H7 (cell line): ENCODE measurements around the gene RAPGEF4. TPM values are rescaled to one million over a fixed set of nuclear protein-coding genes. Genes with fewer than 3 reads are reported as not detected.

ENCODE experiments used
- DNase-seq: peaks from one replicate; pipeline ENCODE4 v3.0.0; 2012
- H3K27me3 ChIP-seq: 2 replicates; pipeline ENCODE4 v1.6.0; 2011; ENCODE audit warnings: mild to moderate bottlenecking, low read length; ENCODE audit not compliant: control insufficient read depth, insufficient read depth
- H3K36me3 ChIP-seq: replicated peaks from 2 replicates; pipeline ENCODE4 v1.5.1; 2011; ENCODE audit warnings: low read length; ENCODE audit not compliant: control insufficient read depth, insufficient read depth
- H3K4me3 ChIP-seq: 2 replicates; pipeline ENCODE4 v1.5.1; 2011; ENCODE audit warnings: low read depth, mild to moderate bottlenecking, control low read depth, low read length, moderate library complexity; ENCODE audit not compliant: insufficient read depth
- total RNA-seq: library from RNA; depleted of rRNA; stranded (reverse); fragments of >200 nt; shearing (Covaris generic); gene quantifications from 2 replicates; pipeline ENCODE4 v1.2.3, GENCODE V29; 2014

RAPGEF4 gene
- total RNA-seq, 1 experiment from 2014 or later: 0.69 TPM

- Histone ChIP-seq H3K4me3 (no peak overlapping the region), H3K36me3 (no peaks in the 10 kb centered on the region), H3K27me3 (no peaks in the 10 kb centered on the region)
- no peak for DNase-seq
These were observed 229.0 kb downstream of the RAPGEF4 start for GRCh38 chr2:172964511-172965139.

GRCh38 chr2:172965433-172966212, 230.0 kb downstream of the RAPGEF4 start:
- no peaks in the 10 kb centered on the region for H3K36me3 ChIP-seq
- no peaks in the 10 kb centered on the region for H3K27me3 ChIP-seq
- H3K4me3 ChIP-seq: no peak overlapping the region
- DNase-seq: no peak

GRCh38 chr2:172967036-172967982, 231.7 kb downstream of the RAPGEF4 start:
- H3K27me3 ChIP-seq: no peaks in the 10 kb centered on the region
- no peaks in the 10 kb centered on the region for H3K36me3 ChIP-seq
- DNase-seq: no peak
- H3K4me3 ChIP-seq: no peak overlapping the region

GRCh38 chr2:172968061-172968469, 232.4 kb downstream of the RAPGEF4 start:
- Histone ChIP-seq H3K36me3 (no peaks in the 10 kb centered on the region), H3K4me3 (no peak overlapping the region), H3K27me3 (no peaks in the 10 kb centered on the region)
- no peak for DNase-seq

GRCh38 chr2:172969166-172969565, 233.5 kb downstream of the RAPGEF4 start:
- no peaks in the 10 kb centered on the region for H3K27me3 ChIP-seq
- H3K4me3 ChIP-seq: no peak overlapping the region
- H3K36me3 ChIP-seq: no peaks in the 10 kb centered on the region
- DNase-seq: no peak

- no peaks in the 10 kb centered on the region for H3K36me3 ChIP-seq
- H3K27me3 ChIP-seq: no peaks in the 10 kb centered on the region
- no peak for DNase-seq
- no peak overlapping the region for H3K4me3 ChIP-seq
These were observed 234.0 kb downstream of the RAPGEF4 start for GRCh38 chr2:172969609-172970008.

GRCh38 chr2:172970660-172971059, 235.0 kb downstream of the RAPGEF4 start:
- no peak overlapping the region for H3K4me3 ChIP-seq
- H3K27me3 ChIP-seq: no peaks in the 10 kb centered on the region
- no peak for DNase-seq
- H3K36me3 ChIP-seq: no peaks in the 10 kb centered on the region

- Histone ChIP-seq H3K36me3 (no peaks in the 10 kb centered on the region), H3K27me3 (no peaks in the 10 kb centered on the region), H3K4me3 (no peak overlapping the region)
- peak; percentile 76 for DNase-seq
These were observed 236.5 kb downstream of the RAPGEF4 start for GRCh38 chr2:172972005-172972619.

GRCh38 chr2:172974762-172975161, 239.1 kb downstream of the RAPGEF4 start:
- H3K36me3 ChIP-seq: no peaks in the 10 kb centered on the region
- H3K4me3 ChIP-seq: no peak overlapping the region
- no peak for DNase-seq
- H3K27me3 ChIP-seq: no peaks in the 10 kb centered on the region; the same call in 1 of the 2 replicates

GRCh38 chr2:172976116-172976515, 240.5 kb downstream of the RAPGEF4 start:
- no peak overlapping the region for H3K4me3 ChIP-seq
- no peaks in the 10 kb centered on the region; the same call in 1 of the 2 replicates for H3K27me3 ChIP-seq
- H3K36me3 ChIP-seq: no peaks in the 10 kb centered on the region
- no peak for DNase-seq

- H3K27me3 ChIP-seq: no peaks in the 10 kb centered on the region; the same call in 1 of the 2 replicates
- H3K4me3 ChIP-seq: no peak overlapping the region
- DNase-seq: no peak
- no peaks in the 10 kb centered on the region for H3K36me3 ChIP-seq
These were observed 241.2 kb downstream of the RAPGEF4 start for GRCh38 chr2:172976816-172977215.

GRCh38 chr2:172977270-172978062, 241.8 kb downstream of the RAPGEF4 start:
- Histone ChIP-seq H3K27me3 (no peaks in the 10 kb centered on the region; the same call in 1 of the 2 replicates), H3K36me3 (no peaks in the 10 kb centered on the region), H3K4me3 (no peak overlapping the region)
- peak; percentile 31 for DNase-seq

- no peaks in the 10 kb centered on the region; the same call in 1 of the 2 replicates for H3K27me3 ChIP-seq
- no peak overlapping the region for H3K4me3 ChIP-seq
- DNase-seq: no peak
- H3K36me3 ChIP-seq: no peaks in the 10 kb centered on the region
These were observed 242.4 kb downstream of the RAPGEF4 start for GRCh38 chr2:172978063-172978383.
